Measurements from ENCODE around the gene TAOK2.

Gene TAOK2

DNA sequence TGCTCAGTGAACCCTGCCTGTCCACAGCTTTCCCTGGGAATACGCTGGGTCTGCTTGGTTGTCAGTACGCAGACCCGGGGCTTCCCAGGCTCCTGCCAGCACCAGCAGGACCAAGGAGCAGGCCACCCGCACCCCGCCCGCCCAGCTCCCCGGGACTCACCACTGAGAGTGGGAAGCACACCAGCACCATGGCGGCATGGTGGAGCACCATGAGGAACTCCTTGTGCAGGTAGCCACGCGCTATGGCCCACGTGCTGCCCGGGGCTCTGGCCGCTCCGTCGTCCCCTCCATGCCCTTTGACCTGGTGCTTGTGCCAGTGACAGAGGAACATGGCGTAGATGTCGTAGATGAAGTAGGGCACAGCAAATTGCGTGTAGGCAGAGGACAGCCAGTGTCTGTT is 52.8 kb downstream of the TAOK2 start:
- Histone ChIP-seq H3K4me3 (replicated peaks; ENCODE audit: low read depth, low read length) (no peak overlapping the region), H3K36me3 (ENCODE audit: control insufficient read depth, insufficient read depth, low read length) (no peaks in the 10 kb centered on the region), H3K27me3 (replicated peaks; ENCODE audit: control insufficient read depth, insufficient read depth, low read length) (no peaks in the 10 kb centered on the region; the same call in none of the 2 replicates)
- no peak for TF ChIP-seq CTCF (IDR thresholded peaks at IDR 0.05; ENCODE audit: insufficient read depth, low read length, poor library complexity, severe bottlenecking)
- no peak for DNase-seq (ENCODE audit: extremely low read depth, insufficient read length)

GRCh38 chr16:30027588-30028437 is 54.1 kb downstream of the TAOK2 start:
- TF ChIP-seq CTCF (IDR thresholded peaks at IDR 0.05; ENCODE audit: insufficient read depth, low read length, poor library complexity, severe bottlenecking) = no peak
- H3K36me3 ChIP-seq (ENCODE audit: control insufficient read depth, insufficient read depth, low read length) = no peaks in the 10 kb centered on the region
- H3K4me3 ChIP-seq (replicated peaks; ENCODE audit: low read depth, low read length) = no peak overlapping the region
- DNase-seq (ENCODE audit: extremely low read depth, insufficient read length) = no peak
- no peaks in the 10 kb centered on the region; the same call in none of the 2 replicates for H3K27me3 ChIP-seq (replicated peaks; ENCODE audit: control insufficient read depth, insufficient read depth, low read length)

- no peaks in the 10 kb centered on the region for H3K36me3 ChIP-seq (ENCODE audit: control insufficient read depth, insufficient read depth, low read length)
- no peak overlapping the region for H3K4me3 ChIP-seq (replicated peaks; ENCODE audit: low read depth, low read length)
- TF ChIP-seq CTCF (IDR thresholded peaks at IDR 0.05; ENCODE audit: insufficient read depth, low read length, poor library complexity, severe bottlenecking) = no peak
- no peaks in the 10 kb centered on the region; the same call in none of the 2 replicates for H3K27me3 ChIP-seq (replicated peaks; ENCODE audit: control insufficient read depth, insufficient read depth, low read length)
- DNase-seq (ENCODE audit: extremely low read depth, insufficient read length) = no peak
Observed at GRCh38 chr16:30028438-30029076, 54.9 kb downstream of the TAOK2 start.

- Histone ChIP-seq H3K36me3 (ENCODE audit: control insufficient read depth, insufficient read depth, low read length) (no peaks in the 10 kb centered on the region), H3K27me3 (replicated peaks; ENCODE audit: control insufficient read depth, insufficient read depth, low read length) (no peaks in the 10 kb centered on the region; the same call in none of the 2 replicates), H3K4me3 (replicated peaks; ENCODE audit: low read depth, low read length) (no peak overlapping the region)
- TF ChIP-seq CTCF (IDR thresholded peaks at IDR 0.05; ENCODE audit: insufficient read depth, low read length, poor library complexity, severe bottlenecking) = no peak
- DNase-seq (ENCODE audit: extremely low read depth, insufficient read length) = no peak
Observed at GRCh38 chr16:30030011-30030685, 56.5 kb downstream of the TAOK2 start.

GRCh38 chr16:30030841-30031413 is 57.3 kb downstream of the TAOK2 start, which contains the start of gene TLCD3B:
Gene TLCD3B (minus strand): TSS chr16:30031271. CDS start chr16:30030527, 744 bp downstream.
- DNase-seq (ENCODE audit: extremely low read depth, insufficient read length) = no peak
- Histone ChIP-seq H3K27me3 (replicated peaks; ENCODE audit: control insufficient read depth, insufficient read depth, low read length) (no peaks in the 10 kb centered on the region; the same call in 1 of the 2 replicates), H3K36me3 (ENCODE audit: control insufficient read depth, insufficient read depth, low read length) (no peaks in the 10 kb centered on the region), H3K4me3 (replicated peaks; ENCODE audit: low read depth, low read length) (no peak within 1 kb of the TSS; the same call in 1 of the 2 replicates)
- TF ChIP-seq CTCF (IDR thresholded peaks at IDR 0.05; ENCODE audit: insufficient read depth, low read length, poor library complexity, severe bottlenecking) = no peak

Measured in GM06990 (cell line).